Tibial nerve (tissue), 3 donors: ENCODE measurements around the gene C2orf72.

Source experiments
- CTCF ChIP-seq, 5 experiments: fragments of 200-600 bp in 3 of 5; fragments of 450-650 bp in 2 of 5; sonication (generic) in 3 of 5; IDR thresholded peaks; one replicate each; pipeline ENCODE4 v1.5.1; 2016 to 2019; ENCODE audit warnings: antibody characterized with exemption in 5 of 5, mild to moderate bottlenecking in 3 of 5, moderate library complexity in 2 of 5
- POLR2A ChIP-seq, 2 donors: fragments of 450-650 bp; IDR thresholded peaks; one replicate each; pipeline ENCODE4 v1.6.1; 2017; ENCODE audit warnings: antibody characterized with exemption in 2 of 2, mild to moderate bottlenecking in 2 of 2, moderate library complexity in 2 of 2

GRCh38 chr2:231017231-231017598, 20.1 kb upstream of the C2orf72 start:
- TF ChIP-seq CTCF (IDR thresholded peaks at IDR 0.05), result no peak
- TF ChIP-seq POLR2A (IDR thresholded peaks at IDR 0.05), result no peak
